Natural killer cell (primary cell): ENCODE data around the gene CYBB. TPM values are rescaled to one million over a fixed set of nuclear protein-coding genes. Genes with fewer than 3 reads are reported as not detected.

Experiments used
- ATAC-seq, 3 donors: fragments of 150-1000 bp in 2 of 3; fragments of 200-7000 bp in 1 of 3; cut with Tn5 transposase; 1 replicate in 1 of 3; 2 replicates in 2 of 3; pipeline ENCODE4 v1.10.0; 2021; ENCODE audit warnings: mild to moderate bottlenecking in 2 of 3, moderate library complexity in 2 of 3
- DNase-seq, 2 donors: peaks; one replicate each; pipeline versions ENCODE4 v3.0.0 to v3.0.0-alpha.2; 2013 to 2021; ENCODE audit warnings: mixed read lengths in 1 of 2
- H3K27ac ChIP-seq: one replicate; pipeline ENCODE4 v1.5.1; 2013; ENCODE audit warnings: mild to moderate bottlenecking, low read length
- H3K27me3 ChIP-seq: one replicate; pipeline ENCODE4 v1.6.1; 2013; ENCODE audit warnings: low read length; ENCODE audit not compliant: control insufficient read depth, insufficient read depth
- H3K36me3 ChIP-seq: one replicate; pipeline ENCODE4 v1.6.1; 2013; ENCODE audit warnings: low read length; ENCODE audit not compliant: control insufficient read depth, insufficient read depth
- H3K4me1 ChIP-seq: one replicate; pipeline ENCODE4 v1.6.1; 2013; ENCODE audit warnings: low read length; ENCODE audit not compliant: control insufficient read depth, insufficient read depth
- H3K4me3 ChIP-seq: one replicate; pipeline ENCODE4 v1.5.1; 2013; ENCODE audit warnings: low read length
- H3K9me3 ChIP-seq: one replicate; pipeline ENCODE4 v1.6.1; 2013; ENCODE audit warnings: low read length; ENCODE audit not compliant: control insufficient read depth, insufficient read depth
- H3K27ac Mint-ChIP-seq, 2 donors: one replicate each; pipeline ENCODE4 v1.8.0; 2022; ENCODE audit warnings: mild to moderate bottlenecking in 2 of 2, mixed read lengths in 2 of 2, moderate library complexity in 1 of 2
- H3K27me3 Mint-ChIP-seq, 2 donors: one replicate each; pipeline ENCODE4 v1.8.0; 2022; ENCODE audit warnings: low read depth in 2 of 2, mixed read lengths in 2 of 2
- H3K36me3 Mint-ChIP-seq: one replicate; pipeline ENCODE4 v1.8.0; 2022; ENCODE audit warnings: mixed read lengths
- H3K4me1 Mint-ChIP-seq, 2 donors: one replicate each; pipeline ENCODE4 v1.8.0; 2022; ENCODE audit warnings: mixed read lengths in 2 of 2
- H3K4me3 Mint-ChIP-seq: one replicate; pipeline ENCODE4 v1.8.0; 2022; ENCODE audit warnings: mild to moderate bottlenecking, moderate library complexity, mixed read lengths
- H3K9me3 Mint-ChIP-seq, 2 donors: one replicate each; pipeline ENCODE4 v1.8.0; 2022; ENCODE audit warnings: mixed read lengths in 2 of 2
- WGBS: methylation state at CpG from one replicate; pipeline ENCODE4 v1.1.7; 2013; ENCODE audit warnings: missing lambda C conversion rate; ENCODE audit not compliant: insufficient coverage; 5-methylcytosine and 5-hydroxymethylcytosine counted together
- intact Hi-C: fragments of 100-400 bp; cut with micrococcal nuclease; formaldehyde crosslinking; loops from one replicate; pipeline ENCODE4 v1.14.2; 2022
- total RNA-seq, 4 donors: library from RNA; stranded (reverse); fragments of 120-200 nt in 1 of 4; gene quantifications; one replicate each; pipeline versions ENCODE4 v1.2.3 to v1.2.4, GENCODE V29; 2013 to 2022
- TF ChIP-seq, protein P1 (sequence below): fragments of 200-600 bp; IDR thresholded peaks from one replicate; pipeline ENCODE4 v1.8.0; 2022; ENCODE audit warnings: antibody characterized with exemption

The CYBB gene
- total RNA-seq, 3 donors from 2014 or later (not counting 1 experiment from before 2014, with no cell fraction given), result 11.3 to 25.6 (median 20.9) TPM

DNA sequence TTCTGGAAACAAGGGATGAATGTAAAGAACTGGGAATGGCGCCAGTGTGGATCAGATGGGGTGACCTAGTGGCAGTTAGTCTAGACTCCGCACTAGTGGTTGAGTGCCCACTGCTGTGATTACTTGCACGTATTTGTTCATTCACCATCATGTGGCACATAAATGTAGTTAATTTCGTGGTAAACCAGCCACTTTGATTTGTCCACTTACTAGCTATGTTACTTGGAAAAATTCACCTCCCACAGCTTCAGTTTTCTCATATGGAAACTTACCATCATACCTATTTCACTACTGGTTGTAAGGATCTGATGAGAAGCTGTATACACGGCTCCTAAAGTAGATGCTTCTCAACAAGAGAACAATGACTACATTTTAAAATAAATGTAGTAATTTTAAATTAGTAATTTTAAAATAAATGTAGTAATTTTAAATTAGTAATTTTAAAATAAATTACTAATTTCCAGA, 67.9 kb downstream of the CYBB start:
- no peaks in the 10 kb centered on the region for H3K36me3 ChIP-seq
- ATAC-seq (no peak), DNase-seq (no peak)
- H3K9me3 ChIP-seq, result no peaks in the 10 kb centered on the region
- H3K4me1 Mint-ChIP-seq, result no peaks in the 10 kb centered on the region
- H3K27ac Mint-ChIP-seq, result peak overlapping the region; percentile 85 to 90
- peak overlapping the region; percentile 89 for H3K27ac ChIP-seq
- no peaks in the 10 kb centered on the region for H3K36me3 Mint-ChIP-seq
- TF ChIP-seq, protein P1, sequence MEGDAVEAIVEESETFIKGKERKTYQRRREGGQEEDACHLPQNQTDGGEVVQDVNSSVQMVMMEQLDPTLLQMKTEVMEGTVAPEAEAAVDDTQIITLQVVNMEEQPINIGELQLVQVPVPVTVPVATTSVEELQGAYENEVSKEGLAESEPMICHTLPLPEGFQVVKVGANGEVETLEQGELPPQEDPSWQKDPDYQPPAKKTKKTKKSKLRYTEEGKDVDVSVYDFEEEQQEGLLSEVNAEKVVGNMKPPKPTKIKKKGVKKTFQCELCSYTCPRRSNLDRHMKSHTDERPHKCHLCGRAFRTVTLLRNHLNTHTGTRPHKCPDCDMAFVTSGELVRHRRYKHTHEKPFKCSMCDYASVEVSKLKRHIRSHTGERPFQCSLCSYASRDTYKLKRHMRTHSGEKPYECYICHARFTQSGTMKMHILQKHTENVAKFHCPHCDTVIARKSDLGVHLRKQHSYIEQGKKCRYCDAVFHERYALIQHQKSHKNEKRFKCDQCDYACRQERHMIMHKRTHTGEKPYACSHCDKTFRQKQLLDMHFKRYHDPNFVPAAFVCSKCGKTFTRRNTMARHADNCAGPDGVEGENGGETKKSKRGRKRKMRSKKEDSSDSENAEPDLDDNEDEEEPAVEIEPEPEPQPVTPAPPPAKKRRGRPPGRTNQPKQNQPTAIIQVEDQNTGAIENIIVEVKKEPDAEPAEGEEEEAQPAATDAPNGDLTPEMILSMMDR, result no peak
- intact Hi-C loops, result no loop called here
- 11% methylated on average over 4 of the region's 5 CpGs for WGBS
- H3K4me3 Mint-ChIP-seq, result peak overlapping the region; percentile 83
- peak overlapping the region; percentile 76 for H3K4me3 ChIP-seq
- H3K27me3 ChIP-seq, result no peaks in the 10 kb centered on the region
- peaks cover 3% of the 10 kb centered on the region for H3K4me1 ChIP-seq
- no peaks in the 10 kb centered on the region for H3K9me3 Mint-ChIP-seq
- peaks cover 2 to 15% of the 10 kb centered on the region in 2 donors for H3K27me3 Mint-ChIP-seq

DNA sequence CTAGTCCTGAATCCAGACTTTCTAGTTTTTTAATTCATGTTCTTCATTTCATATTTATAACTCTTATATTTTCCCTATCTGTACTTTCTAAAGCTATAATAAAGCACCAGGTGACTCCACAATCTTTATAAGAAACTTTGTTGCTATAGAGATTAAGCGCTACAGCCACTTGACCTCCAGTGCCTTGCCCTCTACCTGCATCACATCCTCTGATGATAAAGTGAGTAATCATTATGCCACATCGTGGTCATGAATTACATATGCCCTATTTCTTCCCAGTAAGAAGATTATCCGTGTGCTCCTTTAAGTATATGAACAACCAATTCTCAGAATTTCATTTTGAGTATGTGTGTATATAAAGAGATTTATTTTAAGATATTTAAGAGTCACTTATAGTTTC, 74.3 kb downstream of the CYBB start:
- H3K4me3 ChIP-seq, result no peak overlapping the region
- no peak overlapping the region for H3K27ac ChIP-seq
- Mint-ChIP-seq H3K27me3 (peaks cover 13 to 44% of the 10 kb centered on the region in 2 donors), H3K4me1 (no peaks in the 10 kb centered on the region), H3K27ac (no peak overlapping the region), H3K4me3 (no peak overlapping the region), H3K36me3 (no peaks in the 10 kb centered on the region), H3K9me3 (no peaks in the 10 kb centered on the region)
- H3K36me3 ChIP-seq, result no peaks in the 10 kb centered on the region
- no peaks in the 10 kb centered on the region for H3K9me3 ChIP-seq
- intact Hi-C loops, result no loop called here
- no peaks in the 10 kb centered on the region for H3K27me3 ChIP-seq
- TF ChIP-seq, protein P1, result no peak
- DNase-seq (no peak), ATAC-seq (no peak)
- no peaks in the 10 kb centered on the region for H3K4me1 ChIP-seq
- 100% methylated on average over 1 of the region's 3 CpGs for WGBS

GRCh38 chrX:37854748-37855147, 74.9 kb downstream of the CYBB start:
- H3K36me3 ChIP-seq, result no peaks in the 10 kb centered on the region
- ATAC-seq (no peak), DNase-seq (no peak)
- no peak overlapping the region for H3K4me3 Mint-ChIP-seq
- H3K27ac ChIP-seq, result no peak overlapping the region
- peaks cover 11 to 39% of the 10 kb centered on the region in 2 donors for H3K27me3 Mint-ChIP-seq
- WGBS, result 29% methylated on average over 2 of the region's 2 CpGs
- no peak overlapping the region for H3K4me3 ChIP-seq
- H3K27me3 ChIP-seq, result no peaks in the 10 kb centered on the region
- H3K9me3 ChIP-seq, result no peaks in the 10 kb centered on the region
- intact Hi-C loops, result no loop called here
- H3K27ac Mint-ChIP-seq, result no peak overlapping the region
- H3K9me3 Mint-ChIP-seq, result no peaks in the 10 kb centered on the region
- H3K4me1 ChIP-seq, result no peaks in the 10 kb centered on the region
- H3K36me3 Mint-ChIP-seq, result no peaks in the 10 kb centered on the region
- no peaks in the 10 kb centered on the region for H3K4me1 Mint-ChIP-seq
- TF ChIP-seq, protein P1, result no peak

DNA sequence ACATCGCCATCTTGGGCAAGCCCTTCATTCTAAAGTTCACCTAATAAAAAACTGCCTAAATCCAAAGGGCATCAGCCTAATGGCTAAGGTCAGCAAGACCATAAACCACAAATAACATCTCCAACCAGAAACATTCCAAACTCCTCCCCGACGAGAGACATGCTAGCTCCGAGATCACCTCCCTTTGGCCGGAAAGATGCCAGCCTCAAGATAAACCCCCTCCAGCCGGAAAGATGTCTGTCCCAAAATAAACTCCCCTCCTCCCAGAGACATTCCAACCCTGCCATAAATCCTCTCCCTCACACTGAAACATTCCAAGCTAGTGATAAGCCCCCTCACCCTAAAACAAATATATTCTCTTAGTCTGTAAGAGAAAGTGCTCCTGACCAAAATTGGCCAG, 80.9 kb downstream of the CYBB start:
- intact Hi-C loops, result no loop called here
- no peak overlapping the region for H3K4me3 Mint-ChIP-seq
- H3K4me1 Mint-ChIP-seq, result no peaks in the 10 kb centered on the region
- DNase-seq (no peak), ATAC-seq (no peak)
- H3K36me3 Mint-ChIP-seq, result no peaks in the 10 kb centered on the region
- H3K27ac ChIP-seq, result no peak overlapping the region
- no peak overlapping the region for H3K27ac Mint-ChIP-seq
- no peaks in the 10 kb centered on the region for H3K4me1 ChIP-seq
- 82% methylated on average over 5 of the region's 6 CpGs for WGBS
- H3K27me3 ChIP-seq, result no peaks in the 10 kb centered on the region
- TF ChIP-seq, protein P1, result no peak
- no peaks in the 10 kb centered on the region for H3K9me3 Mint-ChIP-seq
- H3K4me3 ChIP-seq, result no peak overlapping the region
- H3K27me3 Mint-ChIP-seq, result peaks cover 15 to 35% of the 10 kb centered on the region in 2 donors
- H3K36me3 ChIP-seq, result no peaks in the 10 kb centered on the region
- H3K9me3 ChIP-seq, result no peaks in the 10 kb centered on the region
